ENCODE results near the gene LRRC8B. TPM values are rescaled to one million over a fixed set of nuclear protein-coding genes. Genes with fewer than 3 reads are reported as not detected.
"Not testable (repeated sequence)": the region's sequence is repeated elsewhere in the genome, so short reads cannot be mapped to it uniquely, and the experiment has no call there.

Gene LRRC8B
- polyA plus RNA-seq, 3 donors from 2014 or later = 0.13 to 1.6 (median 0.72) TPM

DNA sequence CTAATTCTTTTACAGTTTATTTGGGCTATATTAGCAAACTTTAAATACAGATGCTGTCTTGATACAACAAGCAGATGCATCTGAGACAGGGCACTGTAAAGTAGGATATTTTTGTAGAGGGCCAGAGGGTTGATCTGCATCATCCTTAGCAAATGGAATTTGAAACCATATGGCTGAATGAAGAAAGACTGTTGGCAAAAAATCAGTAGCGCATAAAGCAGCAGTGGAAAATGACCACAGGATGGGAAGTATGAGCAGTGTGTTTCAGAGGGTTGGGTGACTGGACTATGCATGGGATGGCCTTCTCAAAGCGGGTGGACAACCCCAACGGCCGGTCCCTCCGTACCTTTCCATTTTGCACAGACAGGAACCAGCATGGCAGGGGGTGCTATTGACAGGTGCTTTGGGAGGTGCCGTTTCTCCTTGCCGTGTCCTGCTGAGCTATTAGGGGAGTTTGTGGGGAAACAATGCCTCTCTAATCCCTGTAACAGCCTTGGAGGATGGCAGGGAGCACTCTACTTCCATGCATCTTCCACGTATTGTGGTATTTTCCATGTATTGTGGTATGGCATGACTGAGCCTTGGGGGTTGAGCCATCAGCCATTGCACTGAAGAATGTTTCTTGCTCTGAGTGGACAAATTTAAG, 5.9 kb downstream of the LRRC8B start:
- no peak overlapping the region for H3K4me3 Mint-ChIP-seq
- H3K9me3 Mint-ChIP-seq = no peaks in the 10 kb centered on the region
- H3K36me3 Mint-ChIP-seq = peaks cover 0 to 4% (median 0%) of the 10 kb centered on the region in 3 donors
- H3K4me1 Mint-ChIP-seq = peaks cover 5 to 7% of the 10 kb centered on the region in 2 donors
- H3K27ac Mint-ChIP-seq = no peak overlapping the region
- H3K27me3 Mint-ChIP-seq (ENCODE audit: low read depth in 3 of 3) = peaks cover 0 to 3% (median 2%) of the 10 kb centered on the region in 3 donors
- DNase-seq = no peak

DNA sequence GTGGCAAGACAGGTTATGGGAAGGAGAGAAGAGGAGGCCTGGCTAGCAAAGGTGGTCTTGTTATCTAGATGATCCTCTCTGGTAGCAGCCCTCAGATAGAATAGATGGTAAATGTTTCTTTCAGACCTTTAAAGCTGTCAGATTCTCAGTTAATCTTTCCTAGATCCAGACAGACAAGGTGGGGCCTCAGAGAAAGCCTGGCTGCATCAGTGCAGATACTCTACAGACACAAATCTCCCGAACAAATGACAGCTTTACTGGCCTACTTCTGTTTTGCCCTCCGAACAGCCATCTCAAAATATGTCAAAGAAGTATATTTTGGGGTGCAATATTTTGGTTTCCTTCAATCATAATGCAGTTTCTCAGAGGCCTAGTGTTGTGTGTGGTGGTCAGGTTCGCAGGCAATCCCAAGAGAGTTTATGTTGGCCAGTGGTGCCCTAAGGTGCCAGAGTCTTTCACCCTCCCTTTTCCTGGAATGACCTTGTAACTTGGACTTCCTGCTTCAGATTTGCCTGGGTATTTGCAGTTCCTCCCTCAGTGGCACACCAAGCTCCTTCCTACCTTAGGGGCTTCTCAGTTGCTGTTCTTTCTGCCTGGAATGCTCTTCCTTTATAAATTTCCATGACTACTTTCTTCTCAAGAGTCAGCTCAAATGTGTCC, 7.0 kb downstream of the LRRC8B start:
- Mint-ChIP-seq H3K36me3 (peaks cover 0 to 4% (median 0%) of the 10 kb centered on the region in 3 donors), H3K4me1 (no peaks in the 10 kb centered on the region), H3K4me3 (no peak overlapping the region), H3K27me3 (ENCODE audit: low read depth in 3 of 3) (peaks cover 0 to 2% (median 0%) of the 10 kb centered on the region in 3 donors), H3K9me3 (no peaks in the 10 kb centered on the region), H3K27ac (no peak overlapping the region)
- no peak for DNase-seq

DNA sequence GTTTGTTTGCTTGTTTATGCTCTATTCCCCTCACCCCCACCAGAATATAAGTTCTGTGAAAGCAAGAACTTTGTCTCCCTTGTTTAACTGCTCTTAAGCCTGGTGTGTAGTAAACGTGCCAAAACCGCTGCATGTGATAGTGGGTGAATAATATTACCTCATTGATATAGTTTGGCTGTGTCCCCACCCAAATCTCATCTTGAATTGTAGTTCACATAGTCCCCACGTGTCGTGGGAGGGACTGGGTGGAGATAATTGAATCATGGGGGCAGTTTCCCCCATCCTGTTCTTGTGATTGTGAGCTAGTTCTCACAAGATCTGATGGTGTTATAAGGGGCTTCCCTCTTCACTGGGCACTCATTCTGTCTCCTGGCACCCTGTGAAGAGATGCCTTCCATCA, 7.6 kb downstream of the LRRC8B start:
- Mint-ChIP-seq H3K27ac (no peak overlapping the region), H3K36me3 (peaks cover 0 to 4% (median 0%) of the 10 kb centered on the region in 3 donors), H3K4me1 (no peaks in the 10 kb centered on the region), H3K9me3 (no peaks in the 10 kb centered on the region), H3K4me3 (no peak overlapping the region), H3K27me3 (ENCODE audit: low read depth in 3 of 3) (peaks cover 0 to 2% (median 0%) of the 10 kb centered on the region in 3 donors)
- no peak for DNase-seq

DNA sequence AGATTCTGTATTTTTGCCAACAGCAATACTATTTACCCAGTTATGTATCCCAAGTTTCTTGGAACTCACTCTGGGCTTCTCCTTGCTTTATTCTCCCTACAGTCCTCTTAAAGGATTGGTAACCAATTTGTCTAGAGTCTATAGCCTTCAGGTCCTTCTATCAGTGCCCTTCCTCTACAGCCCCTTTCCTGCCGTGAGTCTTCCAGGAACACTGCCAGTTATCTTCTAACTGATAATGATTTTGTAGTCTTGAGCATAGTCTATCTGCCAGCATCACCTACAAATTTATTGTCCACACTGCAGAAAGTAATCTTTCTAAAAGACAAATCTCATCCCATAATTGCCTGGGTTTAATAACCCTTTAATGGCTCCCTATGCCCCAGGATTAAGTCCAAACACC, 8.2 kb downstream of the LRRC8B start:
- no peak overlapping the region for H3K4me3 Mint-ChIP-seq
- no peak for DNase-seq
- H3K4me1 Mint-ChIP-seq = peaks cover 0 to under 1% of the 10 kb centered on the region in 2 donors
- H3K27ac Mint-ChIP-seq = no peak overlapping the region
- H3K36me3 Mint-ChIP-seq = peaks cover 0 to 4% (median 0%) of the 10 kb centered on the region in 3 donors
- peaks cover 0 to 2% (median 0%) of the 10 kb centered on the region in 3 donors for H3K27me3 Mint-ChIP-seq (ENCODE audit: low read depth in 3 of 3)
- no peaks in the 10 kb centered on the region for H3K9me3 Mint-ChIP-seq

DNA sequence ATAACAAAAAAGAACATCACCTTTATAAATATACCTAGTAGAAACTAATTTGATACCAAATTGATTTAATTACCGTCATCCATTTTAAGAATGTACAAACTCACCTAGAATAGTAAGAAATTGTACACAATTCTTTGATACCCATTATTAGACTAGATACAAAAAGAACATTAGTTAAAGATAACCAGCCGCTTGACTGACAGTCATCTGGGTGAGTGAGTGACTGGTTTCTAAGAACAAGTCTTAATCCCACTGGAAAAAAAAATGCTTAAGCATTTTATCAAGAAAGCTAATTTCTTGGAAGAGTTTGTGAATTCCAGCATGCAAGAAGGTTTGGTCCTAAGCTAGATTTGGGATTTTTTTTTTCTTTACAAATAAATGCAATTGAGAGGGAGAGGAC, 10.9 kb downstream of the LRRC8B start:
- H3K9me3 Mint-ChIP-seq = no peaks in the 10 kb centered on the region
- H3K27ac Mint-ChIP-seq = no peak overlapping the region
- DNase-seq = no peak
- peaks cover 0 to 2% (median 0%) of the 10 kb centered on the region in 3 donors for H3K27me3 Mint-ChIP-seq (ENCODE audit: low read depth in 3 of 3)
- H3K4me3 Mint-ChIP-seq = no peak overlapping the region
- peaks cover 4 to 6% of the 10 kb centered on the region in 2 donors for H3K4me1 Mint-ChIP-seq
- peaks cover 0 to 4% (median 0%) of the 10 kb centered on the region in 3 donors for H3K36me3 Mint-ChIP-seq

DNA sequence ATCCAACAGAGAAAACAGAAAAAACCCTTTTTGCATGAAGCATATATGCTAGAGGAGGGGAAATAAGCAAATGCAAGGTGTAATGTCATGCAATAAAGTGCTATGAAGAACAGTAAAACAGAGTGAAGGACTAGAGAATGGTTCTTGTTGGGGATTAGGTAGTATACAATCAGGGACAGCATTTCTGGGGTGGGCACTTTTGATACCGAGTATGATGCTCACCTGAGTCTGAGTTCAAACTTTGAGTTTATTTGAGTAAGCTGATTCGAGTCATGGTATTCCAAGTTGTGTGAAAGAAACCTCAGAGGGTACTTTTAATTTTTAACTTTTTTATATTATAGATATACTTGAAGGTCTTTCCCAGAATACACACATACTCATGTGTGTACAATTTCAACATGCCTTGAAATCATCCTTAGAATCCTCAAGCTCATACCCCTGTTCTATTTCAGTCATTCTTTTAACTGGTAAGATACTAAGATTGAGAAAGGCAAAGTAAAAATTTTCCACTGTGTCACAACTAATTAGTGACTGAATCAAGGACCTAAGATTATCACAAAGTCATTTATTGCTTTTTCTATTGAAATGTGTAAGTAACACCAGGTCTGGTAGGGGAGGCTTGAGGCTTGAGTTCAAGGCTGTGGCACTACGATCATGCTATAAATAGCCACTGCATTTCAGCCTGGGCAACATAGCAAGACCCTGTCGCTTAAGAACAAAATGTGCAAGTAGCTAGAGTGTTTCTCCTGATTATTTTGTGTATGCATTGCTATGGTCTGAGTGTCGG, 12.1 kb downstream of the LRRC8B start:
- H3K4me3 Mint-ChIP-seq = no peak overlapping the region
- H3K27ac Mint-ChIP-seq = no peak overlapping the region
- H3K4me1 Mint-ChIP-seq = peaks cover 4 to 6% of the 10 kb centered on the region in 2 donors
- no peak for DNase-seq
- no peaks in the 10 kb centered on the region for H3K9me3 Mint-ChIP-seq
- H3K36me3 Mint-ChIP-seq = peaks cover 0 to 5% (median 4%) of the 10 kb centered on the region in 3 donors
- peaks cover 0 to 2% (median 0%) of the 10 kb centered on the region in 3 donors for H3K27me3 Mint-ChIP-seq (ENCODE audit: low read depth in 3 of 3)

DNA sequence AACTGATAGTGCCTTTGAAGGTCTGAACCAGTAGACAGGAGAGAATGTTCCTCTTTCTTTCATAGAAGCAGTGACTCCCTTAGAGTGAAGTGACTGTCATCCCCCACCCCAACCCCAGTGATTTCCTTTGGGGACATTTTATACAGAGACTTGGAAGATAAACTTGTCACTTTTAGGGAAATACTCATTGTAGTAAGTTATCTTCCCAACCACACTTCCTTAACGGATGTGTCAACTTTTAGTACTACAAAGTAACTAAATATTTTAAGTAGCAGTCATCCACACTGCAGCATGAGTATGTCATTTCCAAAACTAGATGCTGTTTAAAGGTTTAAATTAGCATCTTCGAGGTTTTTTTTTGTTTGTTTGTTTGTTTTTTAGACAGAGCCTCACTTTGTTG, 13.7 kb downstream of the LRRC8B start:
- no peaks in the 10 kb centered on the region for H3K27me3 Mint-ChIP-seq (ENCODE audit: low read depth in 3 of 3)
- H3K27ac Mint-ChIP-seq = no peak overlapping the region
- peaks cover 4 to 6% of the 10 kb centered on the region in 2 donors for H3K4me1 Mint-ChIP-seq
- no peak for DNase-seq
- H3K36me3 Mint-ChIP-seq = peaks cover 0 to 5% (median 0%) of the 10 kb centered on the region in 3 donors
- no peaks in the 10 kb centered on the region for H3K9me3 Mint-ChIP-seq
- no peak overlapping the region for H3K4me3 Mint-ChIP-seq

DNA sequence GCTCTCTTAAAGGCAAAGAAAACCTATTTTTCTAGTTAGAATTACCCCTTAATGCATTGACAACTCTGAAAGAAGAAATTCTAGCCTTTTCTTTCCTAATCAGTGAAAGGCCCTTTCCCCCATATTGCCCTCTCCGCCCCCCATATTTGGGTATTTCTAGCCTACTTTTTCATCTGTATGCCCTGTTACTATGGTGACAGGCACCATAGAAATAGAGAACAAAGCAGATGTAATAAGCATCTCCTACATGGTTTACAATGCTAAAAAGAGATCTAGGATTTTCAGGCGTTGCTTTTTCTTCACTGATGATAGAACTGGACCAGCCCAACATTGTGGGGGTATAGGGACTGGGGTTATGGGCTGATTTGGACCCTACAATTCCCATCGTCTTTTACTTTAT, 14.5 kb downstream of the LRRC8B start:
- DNase-seq = no peak
- H3K27ac Mint-ChIP-seq = no peak overlapping the region
- peaks cover 0 to 5% (median 0%) of the 10 kb centered on the region in 3 donors for H3K36me3 Mint-ChIP-seq
- no peaks in the 10 kb centered on the region for H3K9me3 Mint-ChIP-seq
- H3K4me1 Mint-ChIP-seq = peaks cover 4 to 6% of the 10 kb centered on the region in 2 donors
- H3K4me3 Mint-ChIP-seq = no peak overlapping the region
- H3K27me3 Mint-ChIP-seq (ENCODE audit: low read depth in 3 of 3) = no peaks in the 10 kb centered on the region

DNA sequence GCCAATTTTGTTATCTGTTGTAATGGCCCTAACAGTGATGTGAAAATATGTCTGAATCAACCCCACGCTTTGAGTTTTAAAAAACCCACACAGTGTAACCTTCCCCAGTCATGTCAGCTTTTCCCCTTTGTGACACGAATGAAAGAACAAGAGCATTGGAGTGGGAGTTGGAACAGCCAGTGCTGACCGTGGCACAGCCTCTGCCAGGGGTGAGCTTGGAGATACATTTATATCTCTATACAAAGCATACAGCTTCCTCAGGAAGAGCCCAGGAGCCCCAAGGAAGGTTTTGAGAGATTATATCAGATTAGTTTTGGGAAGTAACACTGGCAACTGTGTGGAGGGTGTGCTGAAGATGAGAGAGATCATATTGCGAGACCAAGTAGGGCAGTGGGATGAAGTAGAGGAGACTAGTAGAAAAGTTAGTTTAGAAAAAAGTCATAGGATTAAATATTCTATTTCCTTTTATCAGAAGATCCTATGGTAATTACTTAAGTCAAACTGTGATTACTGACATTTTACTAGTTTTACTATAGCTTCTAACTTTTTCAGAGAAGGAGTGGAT, 15.9 kb downstream of the LRRC8B start:
- no peaks in the 10 kb centered on the region for H3K27me3 Mint-ChIP-seq (ENCODE audit: low read depth in 3 of 3)
- H3K27ac Mint-ChIP-seq = no peak overlapping the region
- peaks cover 0 to 5% (median 0%) of the 10 kb centered on the region in 3 donors for H3K36me3 Mint-ChIP-seq
- H3K9me3 Mint-ChIP-seq = no peaks in the 10 kb centered on the region
- no peak for DNase-seq
- H3K4me3 Mint-ChIP-seq = no peak overlapping the region
- peaks cover 4 to 8% of the 10 kb centered on the region in 2 donors for H3K4me1 Mint-ChIP-seq

DNA sequence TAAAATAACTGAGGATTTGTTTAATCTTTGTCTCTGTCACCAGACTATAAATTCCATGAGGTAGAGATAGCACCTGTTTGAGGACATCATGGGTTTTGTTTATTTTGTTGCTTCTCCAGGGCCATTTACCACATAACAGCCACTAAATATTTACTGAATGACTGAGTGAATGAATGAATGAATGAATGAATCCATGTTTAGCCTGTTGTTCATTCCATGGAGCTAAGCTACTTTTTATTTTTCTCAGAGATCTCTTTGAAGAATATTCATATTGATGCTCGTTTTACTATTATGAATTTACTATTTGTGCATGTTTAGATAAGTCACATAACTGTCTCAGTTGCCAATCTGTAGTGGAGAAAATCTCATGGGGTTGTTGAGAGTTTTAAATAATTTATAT, 17.7 kb downstream of the LRRC8B start:
- peaks cover 0 to 2% (median 0%) of the 10 kb centered on the region in 3 donors for H3K27me3 Mint-ChIP-seq (ENCODE audit: low read depth in 3 of 3)
- peaks cover 0 to 5% (median 0%) of the 10 kb centered on the region in 3 donors for H3K36me3 Mint-ChIP-seq
- no peaks in the 10 kb centered on the region for H3K9me3 Mint-ChIP-seq
- no peak overlapping the region for H3K4me3 Mint-ChIP-seq
- no peak overlapping the region for H3K27ac Mint-ChIP-seq
- H3K4me1 Mint-ChIP-seq = peaks cover 4 to 11% of the 10 kb centered on the region in 2 donors
- no peak for DNase-seq

DNA sequence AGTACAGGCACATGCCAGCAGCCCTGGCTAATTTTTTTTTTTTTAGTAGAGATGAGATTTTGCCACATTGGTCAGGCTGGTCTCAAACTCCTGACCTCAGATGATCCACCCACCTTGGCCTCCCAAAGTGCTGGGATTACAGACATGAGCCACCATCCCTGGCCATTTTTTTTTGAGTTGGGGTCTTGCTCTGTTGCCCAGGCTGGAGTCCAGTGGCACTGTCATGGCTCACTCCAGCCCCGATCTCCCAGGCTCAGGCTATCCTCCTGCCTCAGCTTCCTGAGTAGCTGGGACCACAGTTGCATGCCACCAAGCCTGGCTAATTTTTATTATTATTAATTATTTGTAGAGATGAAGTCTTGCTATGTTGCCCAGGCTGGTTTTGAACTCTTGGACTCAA, 19.0 kb downstream of the LRRC8B start:
- not testable (repeated sequence) for H3K27me3 Mint-ChIP-seq (ENCODE audit: low read depth in 3 of 3); H3K27ac Mint-ChIP-seq; H3K36me3 Mint-ChIP-seq; H3K4me1 Mint-ChIP-seq; DNase-seq; H3K9me3 Mint-ChIP-seq; H3K4me3 Mint-ChIP-seq

DNA sequence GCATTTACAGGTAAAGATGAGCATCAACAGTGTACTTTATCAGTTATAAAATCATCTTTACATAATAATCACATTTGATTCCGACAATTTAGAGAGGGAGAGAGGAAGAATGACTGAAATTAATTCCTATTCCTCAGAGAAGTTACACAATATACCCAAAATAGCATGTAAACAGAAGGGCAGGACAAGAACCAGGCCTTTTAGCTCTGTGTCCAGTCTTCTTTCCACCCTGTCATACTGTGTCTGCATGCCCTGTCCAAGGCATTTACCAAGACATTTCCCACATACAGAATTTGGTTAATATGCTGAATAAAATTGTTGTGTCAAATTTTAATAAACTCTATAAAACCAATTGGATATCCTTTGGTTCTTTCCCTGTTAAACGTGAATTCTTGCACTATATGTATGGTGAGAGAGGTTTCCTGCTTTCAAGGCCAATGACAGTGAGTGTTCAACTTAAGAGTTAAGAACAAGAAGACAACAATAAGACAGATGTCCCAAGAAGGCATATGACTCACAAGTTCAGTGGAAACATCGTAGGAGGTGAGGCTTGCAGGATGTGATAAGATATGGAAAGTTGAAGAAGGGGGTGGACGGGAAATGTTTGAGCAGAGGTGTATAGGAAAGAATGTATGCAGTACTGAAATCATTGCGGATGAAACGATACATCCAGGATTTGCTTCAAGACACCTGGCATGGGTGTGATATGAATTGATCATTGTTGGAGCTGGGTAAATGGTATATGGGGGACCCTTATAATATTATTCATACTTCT, 20.8 kb downstream of the LRRC8B start:
- Mint-ChIP-seq H3K27ac (no peak overlapping the region), H3K4me3 (no peak overlapping the region), H3K4me1 (peaks cover 0 to 5% of the 10 kb centered on the region in 2 donors), H3K9me3 (no peaks in the 10 kb centered on the region), H3K36me3 (peaks cover 0 to 5% (median 0%) of the 10 kb centered on the region in 3 donors), H3K27me3 (ENCODE audit: low read depth in 3 of 3) (peaks cover 0 to 2% (median 0%) of the 10 kb centered on the region in 3 donors)
- DNase-seq = no peak
